HG03045 (cell line): ENCODE results near the gene OR8S1.
"Not testable (repeated sequence)": the region's sequence is repeated elsewhere in the genome, so short reads cannot be mapped to it uniquely, and the experiment has no call there.

Experiments used
- ATAC-seq: cut with Tn5 transposase; IDR thresholded peaks from one replicate; pipeline ENCODE4 v1.9.1; 2021; ENCODE audit warnings: mild to moderate bottlenecking, moderate library complexity; ENCODE audit not compliant: unreplicated experiment

OR8S1 gene

DNA sequence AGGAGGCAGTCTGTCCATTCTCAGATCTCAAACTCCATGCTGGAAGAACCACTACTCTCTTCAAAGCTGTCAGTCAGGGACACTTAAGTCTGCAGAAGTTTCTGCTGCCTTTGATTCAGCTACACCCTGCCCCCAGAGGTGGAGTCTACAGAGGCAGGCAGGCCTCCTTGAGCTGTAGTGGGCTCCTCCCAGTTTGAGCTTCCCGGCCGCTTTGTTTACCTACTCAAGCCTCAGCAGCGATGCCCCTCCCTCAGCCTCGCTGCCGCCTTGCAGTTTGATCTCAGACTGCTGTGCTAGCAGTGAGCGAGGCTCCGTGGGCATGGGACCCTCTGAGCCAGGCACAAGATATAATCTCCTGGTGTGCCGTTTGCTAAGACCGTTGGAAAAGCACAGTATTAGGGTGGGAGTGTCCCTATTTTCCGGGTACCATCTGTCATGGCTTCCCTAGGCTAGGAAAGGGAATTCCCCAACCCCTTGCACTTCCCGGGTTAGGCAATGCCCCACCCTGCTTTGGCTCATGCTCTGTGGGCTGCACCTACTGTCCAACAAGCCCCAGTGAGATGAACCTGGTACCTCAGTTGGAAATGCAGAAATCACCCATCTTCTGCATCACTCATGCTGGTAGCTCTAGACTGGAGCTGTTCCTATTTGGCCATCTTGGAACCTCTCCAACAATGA is 28.4 kb downstream of the OR8S1 start:
- not testable (repeated sequence) for ATAC-seq

- no peak for ATAC-seq
These were observed 31.2 kb downstream of the OR8S1 start for GRCh38 chr12:48556631-48557030.

DNA sequence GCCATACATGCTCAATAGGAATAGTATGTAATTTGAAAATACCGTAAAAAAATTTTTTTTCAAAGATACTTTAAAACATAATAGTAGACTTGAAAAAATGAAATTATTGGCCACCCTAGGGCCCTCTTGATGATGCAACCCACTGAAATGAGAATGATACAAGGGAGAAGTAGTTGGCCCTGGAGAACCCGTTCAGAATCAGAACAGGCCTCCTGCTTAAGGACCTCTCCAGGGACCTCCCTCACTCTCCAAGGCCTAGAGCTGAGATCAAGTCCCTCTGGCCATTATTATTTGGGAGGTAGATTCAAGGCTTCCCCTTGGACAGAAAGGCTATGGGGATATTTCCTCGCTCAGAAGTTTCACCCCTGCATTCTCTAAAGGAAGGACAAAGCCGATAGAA is 32.5 kb downstream of the OR8S1 start:
- no peak for ATAC-seq

DNA sequence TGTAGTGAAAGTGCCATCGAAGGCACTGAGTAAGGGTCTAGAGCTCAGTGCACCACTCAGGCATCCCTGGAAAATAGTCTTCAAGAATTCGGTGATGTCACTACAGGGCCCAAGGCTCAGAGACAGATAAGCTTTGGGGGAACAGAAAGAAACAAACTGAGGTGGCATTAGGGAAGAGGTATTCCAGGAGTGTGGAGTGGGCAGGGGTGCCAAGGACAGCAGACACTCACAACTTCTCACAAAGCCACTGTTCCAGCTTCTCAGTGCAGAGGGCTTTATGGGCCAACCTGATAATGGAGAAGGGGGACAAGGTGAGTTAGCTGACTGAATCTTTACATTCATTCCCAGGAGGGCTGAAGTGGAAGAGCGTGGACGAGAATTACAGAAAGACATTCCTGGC is 42.3 kb downstream of the OR8S1 start:
- no peak for ATAC-seq

DNA sequence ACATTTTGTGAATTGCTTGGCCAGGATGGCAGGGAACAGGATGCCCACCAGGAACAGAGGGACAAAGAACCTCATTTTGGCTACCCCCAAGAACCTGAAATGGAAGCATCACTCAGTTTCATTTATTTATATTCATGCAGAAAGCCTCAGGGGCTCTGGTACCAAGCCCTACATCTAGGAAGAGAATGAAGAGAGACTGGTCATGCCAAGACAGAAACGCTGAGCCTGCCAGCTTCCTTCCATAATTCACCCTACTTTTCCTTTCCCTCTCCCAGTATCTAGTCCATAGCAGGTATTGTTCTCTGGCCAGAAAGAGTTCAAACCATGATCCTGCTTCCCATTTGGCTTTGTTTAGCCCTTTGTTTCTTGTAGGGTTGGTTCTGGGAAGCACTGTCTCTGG is 44.5 kb downstream of the OR8S1 start, which contains the start of gene LALBA:
LALBA (minus strand) TSS at position 101 of the 400 bp plus-strand sequence; CDS start at position 75, 26 bp downstream.
- no peak for ATAC-seq

- ATAC-seq, result no peak
These were observed 46.9 kb downstream of the OR8S1 start for GRCh38 chr12:48572326-48572725.
